ENCODE measurements around the gene ATF3.
"Not testable (repeated sequence)": the region's sequence is repeated elsewhere in the genome, so short reads cannot be mapped to it uniquely, and the experiment has no call there.

Gene ATF3

DNA sequence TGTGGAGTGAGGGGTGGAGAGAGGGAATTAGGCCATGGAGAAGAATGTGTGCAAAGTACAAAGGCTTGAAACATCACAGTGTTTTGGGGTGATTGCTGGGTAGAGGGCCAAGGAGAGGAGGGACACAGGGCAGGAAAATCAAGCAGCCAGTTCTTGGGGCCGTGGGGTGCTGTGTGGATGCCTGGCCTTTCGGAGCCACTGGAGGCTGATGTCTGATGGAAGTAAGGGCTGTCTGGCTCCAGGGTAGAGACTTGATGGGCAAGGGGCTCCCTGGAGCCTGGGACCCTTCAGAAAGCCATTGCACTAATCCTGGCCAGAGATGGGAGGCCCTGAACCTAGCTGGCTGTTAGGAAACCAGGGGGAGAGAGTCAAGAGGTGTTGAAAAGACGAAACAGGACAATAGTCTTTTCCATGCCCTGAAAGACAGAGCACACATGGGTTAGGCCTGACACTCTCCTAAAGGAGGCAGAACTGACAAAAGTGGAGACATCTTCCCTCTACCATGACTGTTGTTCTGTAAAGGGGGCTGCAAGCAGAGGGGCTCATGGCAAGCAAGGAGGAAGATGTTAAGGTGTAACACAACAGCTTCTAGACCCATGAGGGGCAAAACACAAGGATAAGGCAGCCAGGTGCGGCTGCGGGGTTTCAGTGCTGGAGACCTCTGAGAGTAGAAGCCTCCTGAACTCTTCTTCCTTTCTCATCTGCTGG is 21.0 kb downstream of the ATF3 start:
- DNase-seq, result no peak

DNA sequence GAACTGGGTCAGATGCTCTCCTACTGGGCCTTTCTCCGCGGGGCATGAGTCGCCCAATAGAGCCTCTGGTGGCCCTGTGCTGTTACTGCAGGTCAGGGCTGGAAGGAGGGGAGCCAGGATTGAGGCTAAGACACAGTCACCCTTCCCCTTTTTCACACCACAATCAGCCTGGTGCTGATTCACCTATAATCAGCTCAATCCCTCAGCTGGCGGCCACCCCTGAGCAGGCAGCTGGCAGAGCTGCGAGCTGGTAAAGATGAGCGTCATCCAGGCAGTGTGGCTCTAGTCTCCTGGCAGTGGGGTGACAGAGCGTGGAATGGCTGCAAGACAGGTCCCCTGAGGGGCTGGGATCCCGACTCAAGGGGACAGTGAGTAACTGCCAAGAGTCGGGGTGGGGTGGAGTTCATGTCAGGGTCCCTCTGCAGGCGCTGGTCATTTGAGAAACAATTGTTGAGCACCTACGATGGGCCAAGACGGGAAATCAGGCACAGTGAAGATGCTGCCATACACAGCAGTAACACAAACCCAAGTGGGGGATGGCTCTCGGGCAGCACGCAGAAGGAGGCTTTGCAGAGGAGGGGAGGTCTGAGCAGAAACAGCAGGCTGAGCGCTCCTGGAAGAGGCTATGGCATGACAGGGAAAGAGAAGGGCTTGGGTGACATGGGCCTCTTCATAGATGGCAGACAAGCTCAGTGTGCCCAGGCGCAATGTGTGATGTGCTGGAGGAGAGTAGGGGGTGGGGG is 21.8 kb downstream of the ATF3 start:
- peak; percentile 38 for DNase-seq

DNA sequence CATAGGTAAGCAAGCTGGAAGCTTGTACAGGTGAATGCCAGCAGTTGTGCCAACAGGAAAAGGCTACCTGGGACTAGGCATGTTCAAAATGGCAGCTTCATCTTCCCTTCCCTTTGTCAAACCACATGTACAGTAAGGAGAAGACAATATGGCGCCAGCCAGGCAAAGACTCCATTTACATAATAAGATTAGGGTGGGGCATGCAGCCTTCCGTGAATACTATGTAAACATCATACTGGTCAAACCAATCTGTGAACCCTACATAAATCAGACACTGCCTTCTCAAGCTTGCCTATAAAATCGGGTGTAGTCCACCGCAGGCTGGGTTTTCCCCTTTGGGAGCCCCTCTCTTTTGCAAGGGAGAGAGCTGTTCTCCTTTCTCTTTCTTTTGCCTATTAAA is 24.6 kb downstream of the ATF3 start:
- no peak for DNase-seq

DNA sequence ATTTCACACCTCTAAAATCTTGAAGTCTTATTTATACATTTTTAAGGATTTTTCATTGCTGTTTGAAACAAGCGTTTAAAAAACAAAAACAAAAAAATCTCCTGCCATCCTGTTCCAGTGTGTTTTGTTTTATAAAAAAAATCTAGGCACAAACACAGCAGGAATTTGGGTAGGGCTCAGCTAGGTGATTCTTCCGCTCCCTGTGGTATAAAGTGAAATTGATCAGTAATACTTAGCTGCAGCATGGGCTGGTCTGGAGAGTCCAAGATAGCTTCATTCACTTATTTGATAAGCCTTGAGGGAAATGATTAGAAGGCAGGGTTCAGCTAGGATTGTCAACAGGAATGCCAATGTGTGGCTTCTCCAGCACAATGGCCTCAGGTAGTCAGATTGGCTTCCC is 25.7 kb downstream of the ATF3 start:
- DNase-seq, result no peak

DNA sequence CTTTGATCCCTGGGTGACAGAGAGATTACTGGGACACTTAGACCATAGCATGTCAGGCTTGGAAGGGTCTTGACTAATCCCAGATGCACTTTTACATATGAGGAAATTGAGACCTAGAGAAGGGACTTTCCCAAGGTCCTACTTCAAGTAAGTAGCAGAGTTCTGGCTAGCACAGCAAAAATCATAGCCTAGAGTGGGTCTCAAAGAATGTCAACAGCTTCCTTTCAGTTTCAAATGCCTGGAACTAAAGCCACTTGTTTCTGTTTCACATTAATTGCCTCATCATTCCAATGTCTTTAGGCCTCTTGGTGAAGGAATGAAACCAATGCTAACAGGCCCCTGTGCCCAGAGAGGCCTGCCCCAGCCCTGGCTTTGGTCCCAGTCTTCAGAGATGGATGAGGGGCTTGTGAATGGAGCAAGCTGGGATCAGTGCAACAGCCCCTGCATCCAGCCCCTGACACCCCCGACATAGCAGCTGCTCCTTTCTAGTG is 26.6 kb downstream of the ATF3 start:
- DNase-seq, result no peak

DNA sequence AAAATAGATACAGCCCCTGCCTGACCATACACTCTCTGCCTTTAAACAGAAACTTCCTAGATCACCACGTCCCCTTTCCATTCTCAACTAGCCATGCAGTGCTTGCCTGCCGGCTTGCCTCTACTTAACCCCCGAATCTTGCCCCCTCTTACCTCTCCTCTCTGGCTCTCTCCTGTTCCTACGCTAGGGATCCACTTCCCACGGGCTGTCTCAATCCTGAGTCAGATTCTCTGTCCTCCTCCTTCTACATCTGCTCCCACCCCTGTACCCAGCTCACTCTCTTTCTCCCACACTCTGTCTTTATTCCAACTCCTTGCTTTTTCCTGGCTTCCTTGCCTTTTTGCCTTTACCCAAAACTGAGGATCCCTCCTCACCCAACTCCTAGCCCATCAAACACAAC is 29.3 kb downstream of the ATF3 start:
- DNase-seq, result no peak

DNA sequence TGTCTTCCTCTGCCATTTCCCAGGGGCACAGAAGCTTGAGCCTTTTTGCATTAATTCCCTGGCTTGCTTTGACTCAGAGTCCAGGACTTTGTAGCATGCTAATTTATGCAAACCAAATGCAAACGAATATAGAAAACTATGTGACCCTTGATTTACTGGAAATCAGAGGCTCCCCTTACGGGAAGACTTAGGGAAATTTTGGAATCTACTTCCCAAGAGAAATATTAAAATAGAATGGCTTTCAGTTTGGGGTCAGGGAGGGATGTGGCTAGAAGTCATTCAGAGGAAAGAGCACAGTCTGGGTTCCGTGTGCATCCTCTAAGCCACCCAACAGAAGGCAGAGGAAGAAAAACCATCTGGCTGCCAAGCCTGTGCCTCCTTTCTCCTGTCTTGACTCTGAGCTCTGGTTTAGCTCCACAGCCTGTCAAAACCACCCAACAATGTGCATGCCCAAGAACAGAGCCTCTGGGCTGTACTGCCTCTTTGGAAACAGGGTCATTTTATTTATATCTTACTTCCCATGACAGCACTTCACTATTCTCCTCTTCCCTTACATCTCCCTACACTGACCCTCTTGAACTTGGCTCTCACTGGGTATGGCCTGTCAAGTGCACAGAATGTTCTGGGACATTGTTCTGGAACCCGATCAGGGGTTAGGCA is 30.1 kb downstream of the ATF3 start:
- DNase-seq, result no peak

DNA sequence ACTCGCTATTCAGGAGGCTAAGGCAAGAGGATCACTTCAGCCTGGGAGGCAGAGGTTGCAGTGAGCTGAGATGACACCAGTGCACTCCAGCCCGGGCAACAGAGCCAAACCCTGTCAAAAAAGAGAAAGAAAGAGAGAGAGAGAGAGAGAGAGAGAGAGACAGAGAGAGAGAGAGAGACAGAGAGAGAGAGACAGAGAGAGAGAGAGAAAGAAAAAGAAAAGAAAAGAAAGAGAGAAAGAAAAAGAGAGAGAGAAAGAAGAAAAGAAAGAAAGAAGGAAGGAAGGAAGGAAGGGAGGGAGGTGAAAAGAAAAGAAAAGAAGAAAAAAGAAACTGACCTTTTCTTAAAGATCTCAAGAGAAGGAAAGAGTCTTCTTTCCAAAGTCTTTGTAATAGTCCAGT is 31.0 kb downstream of the ATF3 start:
- not testable (repeated sequence) for DNase-seq

DNA sequence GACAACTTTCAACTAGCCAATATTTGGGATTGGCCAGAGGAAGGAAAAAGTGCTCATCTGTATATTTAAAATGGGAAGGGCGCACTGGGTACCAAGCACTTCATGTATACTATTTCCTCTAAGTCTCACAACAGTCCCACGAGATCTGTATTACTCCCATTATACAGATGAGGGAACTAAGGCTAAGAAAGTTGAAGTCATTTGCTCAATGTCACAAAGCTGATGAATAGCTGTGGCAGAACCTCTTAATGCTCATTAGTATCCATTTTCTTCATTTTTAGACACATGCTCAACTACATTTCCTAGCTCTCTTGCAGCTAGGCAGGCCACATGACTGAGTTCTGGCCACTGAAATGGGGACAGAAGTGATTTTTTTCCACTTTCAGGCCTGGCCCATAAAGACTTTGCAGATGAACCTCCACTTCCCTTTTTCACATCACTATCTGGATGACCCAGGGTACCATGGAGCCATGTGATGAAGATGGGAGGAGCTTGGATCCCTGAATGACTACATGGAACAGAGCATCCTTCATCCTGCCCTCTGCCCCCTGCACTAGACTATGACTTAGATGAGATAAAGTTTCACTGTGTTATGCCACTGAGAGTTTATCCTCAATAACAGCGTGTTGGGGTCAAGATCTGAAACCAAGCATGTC is 31.8 kb downstream of the ATF3 start:
- DNase-seq, result no peak

DNA sequence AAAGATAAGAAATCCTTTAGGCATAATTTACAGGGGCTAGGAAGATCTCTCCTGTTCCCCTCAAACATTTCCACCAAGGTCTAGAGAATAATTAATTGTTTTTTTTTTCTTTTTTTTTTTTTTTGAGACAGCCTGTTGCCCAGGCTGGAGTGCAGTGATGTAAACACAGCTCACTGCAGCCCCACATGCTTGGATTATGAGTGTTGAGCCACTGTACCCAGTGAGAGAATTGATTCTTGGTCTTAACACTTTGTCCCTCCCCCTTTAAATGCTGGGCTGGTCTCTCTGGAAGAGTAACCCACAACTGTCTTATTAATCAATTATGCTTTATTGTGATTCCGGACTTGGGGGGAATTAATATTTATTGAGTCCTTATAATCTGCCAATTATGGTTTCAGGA is 33.4 kb downstream of the ATF3 start:
- DNase-seq, result no peak

DNA sequence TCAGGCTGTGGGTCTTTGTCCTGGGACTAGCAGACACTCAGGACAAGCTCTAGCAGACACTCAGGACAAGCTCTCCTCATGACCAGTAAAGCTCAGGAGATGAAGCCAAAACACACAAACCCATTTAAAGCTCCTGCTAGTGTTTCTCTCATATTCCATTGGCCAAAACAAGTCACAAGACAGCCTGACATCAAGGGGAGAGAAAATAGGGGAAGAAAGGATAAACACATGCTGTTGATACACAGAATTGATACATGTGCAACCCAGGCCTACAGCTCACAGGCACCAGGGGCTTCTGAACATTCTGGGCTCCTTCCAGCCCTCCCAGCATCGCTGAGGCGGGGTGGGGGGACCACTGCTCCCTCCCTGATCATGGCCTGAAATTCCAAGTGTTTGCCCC is 35.3 kb downstream of the ATF3 start:
- DNase-seq, result no peak

DNA sequence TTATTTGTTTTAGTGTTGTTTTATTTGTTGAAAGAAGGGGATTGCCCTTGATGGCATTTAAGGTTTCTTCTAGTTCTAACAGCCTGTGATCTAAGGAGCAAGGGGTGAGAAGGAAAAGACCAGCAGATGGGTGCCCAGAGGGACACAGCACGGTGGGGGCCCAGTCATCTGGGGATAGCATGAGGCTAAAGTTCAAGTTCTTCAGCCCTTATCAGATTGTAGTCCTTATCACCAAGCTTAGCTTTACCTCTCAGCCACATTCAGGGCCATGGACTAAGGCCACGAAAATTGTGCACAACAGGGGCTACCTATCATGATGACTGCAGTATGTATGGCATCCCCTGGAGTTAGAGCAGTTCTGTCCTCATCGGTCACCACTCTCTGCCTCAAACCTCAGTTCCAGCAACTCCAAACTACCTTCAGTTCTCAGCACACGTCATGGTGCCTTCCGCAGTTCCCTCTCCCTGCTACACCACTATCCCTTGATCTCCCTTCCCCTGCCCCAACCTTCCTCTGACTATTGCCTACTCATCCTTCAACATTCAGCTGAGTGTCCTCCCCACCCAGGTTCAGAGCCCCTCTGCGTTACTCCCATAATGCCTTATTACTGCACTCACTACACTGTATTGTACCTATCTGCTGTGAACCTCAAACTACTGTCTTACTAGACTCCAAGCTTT is 36.4 kb downstream of the ATF3 start:
- DNase-seq, result no peak

DNA sequence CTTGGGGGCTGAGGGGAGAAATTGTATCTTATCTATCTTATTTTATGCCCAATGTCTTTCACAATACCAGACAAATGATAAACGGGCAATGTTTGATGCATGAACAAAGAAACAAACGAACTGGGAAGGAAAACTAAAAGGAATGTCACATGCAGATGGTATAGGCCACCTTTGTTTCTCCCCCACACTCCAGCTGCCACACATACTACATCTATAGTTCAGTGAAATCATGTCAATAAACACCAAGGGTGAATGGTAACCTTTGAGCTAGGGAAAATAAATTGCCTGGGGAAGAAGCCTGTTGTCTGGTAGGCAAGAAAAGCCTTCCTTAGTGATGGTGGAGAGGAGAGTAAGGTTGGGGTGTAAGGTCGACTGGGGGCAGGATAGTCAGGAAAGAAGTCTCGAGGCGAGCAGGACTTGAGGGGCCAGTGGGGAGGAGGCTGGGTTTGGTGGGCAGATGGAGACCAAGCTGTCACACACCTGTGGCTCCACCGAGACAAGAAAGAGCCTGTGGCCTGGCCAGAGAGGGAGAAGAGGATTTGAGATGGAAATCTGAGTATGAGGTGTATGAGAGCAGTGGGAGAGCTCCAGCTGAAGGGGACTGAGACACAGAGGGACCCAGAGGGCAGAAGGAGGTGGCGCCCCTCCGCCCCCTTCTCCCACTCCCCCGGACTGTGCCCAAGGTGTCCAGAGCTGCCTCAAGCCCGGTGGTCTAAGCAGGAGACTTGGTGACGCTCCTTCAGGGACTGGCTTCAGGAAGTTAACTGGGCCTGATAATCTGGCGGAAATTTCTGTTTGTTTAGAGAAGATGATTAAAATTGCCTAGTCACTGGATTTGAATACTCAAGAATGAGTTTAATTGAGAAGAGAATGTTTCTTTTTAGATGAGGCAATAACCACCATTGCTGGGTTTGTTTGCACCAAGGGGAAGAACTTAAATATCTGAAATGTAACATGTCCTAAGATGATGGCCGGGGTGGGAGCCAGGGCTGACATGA is 37.3 kb downstream of the ATF3 start:
- DNase-seq, result no peak

DNA sequence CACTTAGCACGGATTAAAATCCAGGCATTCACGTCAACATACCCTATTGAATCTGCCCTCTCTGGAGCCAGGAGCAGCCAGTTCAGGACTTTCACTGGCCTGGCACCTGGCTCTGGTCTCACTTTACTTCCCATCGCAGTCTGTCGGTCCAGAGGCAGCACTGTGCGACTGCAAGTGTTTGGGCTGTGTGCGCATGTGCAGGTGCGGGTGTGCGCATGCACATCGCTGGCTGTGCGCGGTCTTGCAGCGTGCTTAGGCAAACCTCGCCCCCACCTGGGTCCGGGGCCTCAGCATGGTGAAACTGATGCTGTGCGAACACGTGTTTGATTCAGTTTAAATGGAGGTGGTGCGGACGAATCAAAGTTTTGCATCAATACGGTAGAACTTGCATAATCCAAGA is 38.0 kb downstream of the ATF3 start:
- DNase-seq, result no peak

DNA sequence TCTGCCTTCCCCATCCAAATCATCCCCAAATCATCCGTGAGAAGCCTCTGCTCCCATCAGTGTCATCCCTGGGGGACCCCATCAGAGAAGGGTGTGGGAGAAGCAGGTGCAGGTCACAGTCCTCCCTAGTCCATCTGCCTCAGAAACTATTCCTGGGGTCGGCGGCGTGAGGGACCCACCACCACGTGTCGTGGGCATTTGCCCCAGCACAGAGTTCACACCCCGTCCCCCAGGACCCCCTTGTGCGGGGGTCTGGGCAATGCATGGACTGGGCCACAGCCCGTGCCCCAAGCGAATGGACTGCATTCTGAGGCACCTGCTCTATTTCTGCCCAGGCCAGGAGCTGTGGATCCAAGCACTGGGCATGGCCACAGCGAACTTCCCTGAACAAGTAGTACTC is 38.4 kb downstream of the ATF3 start:
- DNase-seq, result no peak

DNA sequence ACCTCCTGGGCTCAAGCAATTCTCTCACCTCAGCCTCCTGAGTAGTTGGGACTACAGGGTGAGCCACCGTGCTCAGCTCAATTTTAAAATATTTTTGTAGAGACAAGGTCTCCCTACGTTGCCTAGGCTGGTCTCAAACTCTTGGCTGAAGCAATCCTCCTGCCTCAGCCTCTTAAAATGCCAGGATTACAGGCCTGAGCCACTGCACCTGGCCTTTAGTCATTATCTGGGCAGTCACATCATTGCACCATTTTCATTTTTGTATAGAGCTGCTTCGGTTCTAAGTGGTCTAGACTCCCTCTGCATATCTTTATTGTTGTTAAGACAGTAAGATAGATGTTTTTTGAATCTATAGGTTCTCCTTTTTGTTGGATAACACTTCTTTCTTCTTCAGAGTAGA is 39.9 kb downstream of the ATF3 start:
- DNase-seq, result no peak

DNA sequence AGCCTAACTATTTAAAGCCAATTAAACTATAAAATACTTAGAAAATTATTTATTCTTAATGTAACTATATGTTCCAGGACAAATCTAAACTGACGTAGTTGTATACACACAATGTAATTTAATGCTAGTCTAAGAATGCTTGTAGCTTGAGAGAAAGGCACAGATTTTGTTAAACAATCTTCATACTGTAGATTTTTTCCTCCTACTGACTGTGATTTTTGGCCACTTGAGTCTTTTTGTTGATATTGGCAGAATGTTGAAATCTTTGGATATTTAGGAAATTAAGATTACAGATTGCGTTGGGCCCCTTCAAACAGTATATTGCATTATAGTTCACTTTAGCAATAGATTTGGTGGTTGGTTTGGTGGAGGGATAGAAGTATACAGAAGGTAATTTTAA is 40.5 kb downstream of the ATF3 start:
- DNase-seq, result no peak

DNA sequence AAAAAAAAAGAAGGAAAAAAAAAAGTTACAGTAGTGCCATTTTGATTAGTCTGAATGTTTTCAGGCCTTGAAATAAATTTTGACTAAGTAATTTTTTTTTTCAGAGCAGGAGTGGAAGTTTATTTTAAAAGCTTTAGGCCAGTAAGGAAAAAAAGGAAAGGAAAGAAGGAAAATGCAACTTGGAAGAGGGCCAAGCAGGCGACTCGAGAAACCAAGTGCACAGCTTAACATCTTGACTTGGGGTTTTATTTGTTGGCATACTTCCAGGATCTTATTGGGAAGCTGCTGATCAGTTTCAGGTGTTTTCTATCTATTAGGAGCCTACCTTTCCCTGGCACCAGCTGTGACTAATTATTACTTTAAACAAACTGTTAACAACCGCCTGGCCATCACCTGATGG is 41.7 kb downstream of the ATF3 start:
- no peak for DNase-seq

DNA sequence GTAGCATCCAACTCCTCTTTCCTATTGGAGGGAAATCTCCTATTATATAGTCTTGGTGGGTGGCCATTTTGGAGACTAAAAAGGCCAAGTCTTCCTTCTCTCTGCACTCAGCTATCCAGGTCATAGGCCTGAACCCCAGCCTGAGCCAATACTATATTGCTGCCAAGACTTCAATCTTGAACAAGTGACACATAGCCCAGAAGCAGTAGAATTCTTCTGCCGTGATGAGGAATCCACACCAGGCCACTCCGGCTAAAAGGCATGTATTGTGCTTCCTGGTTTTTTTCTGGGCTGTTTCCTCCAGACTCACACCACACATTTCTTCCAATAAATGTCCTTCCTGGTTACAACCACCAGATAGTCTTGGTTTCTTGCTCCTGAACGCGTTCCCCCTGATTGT is 43.0 kb downstream of the ATF3 start:
- no peak for DNase-seq

DNA sequence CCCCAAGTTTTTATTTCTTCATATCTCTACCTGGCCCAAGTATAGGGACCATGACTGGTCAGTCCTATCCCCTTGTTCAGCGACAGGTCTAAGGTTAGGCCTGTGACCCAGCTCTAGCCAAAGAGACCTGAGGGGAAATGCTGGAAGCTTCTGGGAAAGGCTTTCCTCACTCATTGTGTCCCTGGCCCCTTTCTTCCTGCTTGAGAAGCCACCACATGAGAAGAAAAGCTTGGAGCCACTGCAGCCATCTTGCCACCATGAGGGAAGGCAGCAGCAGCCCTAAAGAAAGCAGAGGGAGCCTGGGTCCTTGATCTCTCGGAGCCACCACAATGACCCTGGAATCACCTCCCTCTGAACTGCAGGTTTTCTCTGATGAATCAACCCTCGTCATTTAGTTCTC is 43.4 kb downstream of the ATF3 start:
- DNase-seq, result no peak

DNA sequence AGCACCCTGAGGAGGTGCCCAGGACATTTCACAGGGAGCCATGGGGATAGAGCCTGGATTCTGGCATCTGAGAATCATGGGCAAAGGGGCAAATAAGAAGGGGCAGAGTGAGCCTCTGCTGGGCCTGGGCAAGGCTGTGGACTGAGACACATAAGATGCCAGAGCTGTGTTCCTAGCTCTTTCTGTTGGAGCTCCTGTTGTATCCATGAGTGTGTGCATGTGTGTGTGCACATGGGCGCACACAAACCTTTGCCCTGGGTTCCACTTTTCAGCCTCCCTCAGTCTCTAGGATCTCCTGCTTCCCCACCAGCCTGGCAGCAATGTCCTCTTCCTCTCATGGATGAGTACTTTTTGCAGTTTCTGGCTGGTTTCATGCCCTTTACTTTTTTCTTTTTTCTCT is 44.0 kb downstream of the ATF3 start:
- DNase-seq, result no peak

Measured in activated CD4-positive, alpha-beta T cell treated with anti-CD3 and anti-CD28 coated beads for 1 hour (primary cell).